Stomach (tissue), 9 donors: Measurements from ENCODE around the gene UMAD1. TPM values are rescaled to one million over a fixed set of nuclear protein-coding genes. Genes with fewer than 3 reads are reported as not detected.

ENCODE experiments used
- DNase-seq, 2 donors: peaks; one replicate each; pipeline versions ENCODE4 v3.0.0 to v3.0.0-alpha.2; 2013 to 2019
- H3K27ac ChIP-seq, 5 donors: fragments of 200-600 bp in 4 of 5; sonication (generic) in 4 of 5; one replicate each; pipeline ENCODE4 v1.5.1; 2013 to 2019; ENCODE audit warnings: mild to moderate bottlenecking in 1 of 5, moderate library complexity in 1 of 5
- H3K27me3 ChIP-seq, 3 donors: fragments of 200-600 bp; sonication (generic); one replicate each; pipeline ENCODE4 v1.5.1; 2017 to 2019; ENCODE audit warnings: mixed run types in 1 of 3
- H3K36me3 ChIP-seq, 4 donors: fragments of 200-600 bp; sonication (generic); 1 replicate in 3 of 4; 2 replicates in 1 of 4; pipeline ENCODE4 v1.5.1; 2016 to 2019
- H3K4me1 ChIP-seq, 4 donors: fragments of 200-600 bp; sonication (generic); one replicate each; pipeline ENCODE4 v1.5.1; 2016 to 2019
- H3K4me3 ChIP-seq, 4 donors: fragments of 200-600 bp; sonication (generic) in 3 of 4; one replicate each; pipeline ENCODE4 v1.5.1; 2016 to 2019; ENCODE audit warnings: mild to moderate bottlenecking in 1 of 4
- H3K9me3 ChIP-seq, 4 donors: fragments of 200-600 bp; sonication (generic); one replicate each; pipeline ENCODE4 v1.5.1; 2016 to 2019
- EP300 ChIP-seq: sonication (generic); formaldehyde crosslinking; IDR thresholded peaks from one replicate; pipeline ENCODE4 v1.6.1; 2017; ENCODE audit warnings: antibody characterized with exemption
- POLR2A ChIP-seq, 4 donors: fragments of 450-650 bp; IDR thresholded peaks; one replicate each; pipeline ENCODE4 v1.6.1; 2016; ENCODE audit warnings: antibody characterized with exemption in 4 of 4, control low read depth in 2 of 4, mild to moderate bottlenecking in 1 of 4, moderate library complexity in 1 of 4
- POLR2AphosphoS5 ChIP-seq, 3 donors: sonication (generic); formaldehyde crosslinking; IDR thresholded peaks; one replicate each; pipeline ENCODE4 v1.6.1; 2016; ENCODE audit warnings: antibody characterized with exemption in 3 of 3
- WGBS, 5 donors: extraction: QIAGEN DNeasy Blood & Tissue Kit in 3 of 5; methylation state at CpG; one replicate each; pipeline versions ENCODE4 v1.1.5 to v1.1.7; 2013 to 2018; 5-methylcytosine and 5-hydroxymethylcytosine counted together
- intact Hi-C: fragments of 100-400 bp; cut with DNase I; formaldehyde crosslinking; loops from one replicate; pipeline ENCODE4 v1.15.1; 2023; ENCODE audit warnings: low total_unique reads
- polyA plus RNA-seq, 3 donors: library from polyadenylated mRNA; stranded (reverse); fragments of 200-250 nt; gene quantifications; one replicate each; pipeline ENCODE4 v1.2.3, GENCODE V29; 2013
- total RNA-seq, 5 donors: library from RNA; depleted of rRNA; stranded (reverse); fragments of >200 nt; gene quantifications; one replicate each; pipeline versions ENCODE4 v1.1.0 to v1.2.3, GENCODE V29; 2014 to 2016
- TF ChIP-seq, protein P1 (sequence below), 7 experiments: fragments of 450-650 bp in 4 of 7; fragments of 200-600 bp in 3 of 7; sonication (generic) in 3 of 7; IDR thresholded peaks; one replicate each; pipeline ENCODE4 v1.5.1; 2016 to 2019; ENCODE audit warnings: antibody characterized with exemption in 7 of 7, control low read depth in 2 of 7, mild to moderate bottlenecking in 1 of 7
- donor health status: healthy with polysubstance abuse.
- donor health status: Bipolar disorder and iron deficiency.
- donor health status: healthy.

Gene UMAD1
- total and polyA plus RNA-seq, 8 donors, result 7.8 to 175 (median 30.1) TPM

GRCh38 chr7:7808626-7809025, 168.1 kb downstream of the UMAD1 start:
- WGBS, 5 donors, result 91 to 98% (median 96%) methylated on average over 1 of the region's 1 CpG
- Histone ChIP-seq H3K36me3 (peaks cover 0 to 9% (median 1%) of the 10 kb centered on the region in 4 donors), H3K27me3 (no peaks in the 10 kb centered on the region), H3K27ac (no peak overlapping the region), H3K4me3 (no peak overlapping the region), H3K9me3 (no peaks in the 10 kb centered on the region), H3K4me1 (peaks cover 0 to 6% (median 3%) of the 10 kb centered on the region in 4 donors)
- no peak for DNase-seq
- no peak for TF ChIP-seq EP300
- TF ChIP-seq, protein P1, sequence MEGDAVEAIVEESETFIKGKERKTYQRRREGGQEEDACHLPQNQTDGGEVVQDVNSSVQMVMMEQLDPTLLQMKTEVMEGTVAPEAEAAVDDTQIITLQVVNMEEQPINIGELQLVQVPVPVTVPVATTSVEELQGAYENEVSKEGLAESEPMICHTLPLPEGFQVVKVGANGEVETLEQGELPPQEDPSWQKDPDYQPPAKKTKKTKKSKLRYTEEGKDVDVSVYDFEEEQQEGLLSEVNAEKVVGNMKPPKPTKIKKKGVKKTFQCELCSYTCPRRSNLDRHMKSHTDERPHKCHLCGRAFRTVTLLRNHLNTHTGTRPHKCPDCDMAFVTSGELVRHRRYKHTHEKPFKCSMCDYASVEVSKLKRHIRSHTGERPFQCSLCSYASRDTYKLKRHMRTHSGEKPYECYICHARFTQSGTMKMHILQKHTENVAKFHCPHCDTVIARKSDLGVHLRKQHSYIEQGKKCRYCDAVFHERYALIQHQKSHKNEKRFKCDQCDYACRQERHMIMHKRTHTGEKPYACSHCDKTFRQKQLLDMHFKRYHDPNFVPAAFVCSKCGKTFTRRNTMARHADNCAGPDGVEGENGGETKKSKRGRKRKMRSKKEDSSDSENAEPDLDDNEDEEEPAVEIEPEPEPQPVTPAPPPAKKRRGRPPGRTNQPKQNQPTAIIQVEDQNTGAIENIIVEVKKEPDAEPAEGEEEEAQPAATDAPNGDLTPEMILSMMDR (IDR thresholded peaks at IDR 0.05), result no peak
- TF ChIP-seq POLR2AphosphoS5 (IDR thresholded peaks at IDR 0.05), result no peak
- no peak for TF ChIP-seq POLR2A (IDR thresholded peaks at IDR 0.05)
- intact Hi-C loops, result no loop called here

GRCh38 chr7:7810380-7810779, 169.8 kb downstream of the UMAD1 start:
- peaks cover 0 to 6% (median 3%) of the 10 kb centered on the region in 4 donors for H3K4me1 ChIP-seq
- intact Hi-C loops, result no loop called here
- no peak for TF ChIP-seq POLR2AphosphoS5 (IDR thresholded peaks at IDR 0.05)
- no peak for TF ChIP-seq POLR2A (IDR thresholded peaks at IDR 0.05)
- TF ChIP-seq, protein P1 (IDR thresholded peaks at IDR 0.05), result no peak
- no peak for TF ChIP-seq EP300
- peaks cover 0 to 3% (median 0%) of the 10 kb centered on the region in 4 donors for H3K36me3 ChIP-seq
- H3K4me3 ChIP-seq, result no peak overlapping the region
- no peaks in the 10 kb centered on the region for H3K9me3 ChIP-seq
- WGBS, 5 donors, result 94 to 100% (median 95%) methylated on average over 1 of the region's 1 CpG
- DNase-seq, result no peak
- H3K27ac ChIP-seq, result no peak overlapping the region
- H3K27me3 ChIP-seq, result no peaks in the 10 kb centered on the region

DNA sequence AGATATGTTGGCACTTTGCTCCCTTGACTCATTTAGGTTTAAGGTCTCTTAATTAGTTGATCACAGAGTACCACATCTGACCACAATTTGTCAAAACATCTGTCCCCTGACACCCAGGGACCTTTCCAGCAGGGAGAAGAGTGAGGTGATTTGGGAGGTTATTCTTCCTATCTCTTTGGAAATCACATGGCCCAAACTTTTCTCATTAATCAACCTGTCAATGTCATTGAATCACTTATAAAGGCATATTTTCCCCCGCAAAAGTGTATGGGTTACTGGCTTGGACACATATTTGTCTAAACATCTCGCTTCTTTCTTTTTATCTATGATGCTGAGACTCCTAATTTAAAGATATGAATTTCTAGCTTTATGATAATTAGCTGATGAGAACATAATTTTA, 170.3 kb downstream of the UMAD1 start:
- H3K4me1 ChIP-seq, result peaks cover 0 to 6% (median 5%) of the 10 kb centered on the region in 4 donors
- no peaks in the 10 kb centered on the region for H3K9me3 ChIP-seq
- peaks cover 0 to 3% (median 0%) of the 10 kb centered on the region in 4 donors for H3K36me3 ChIP-seq
- no peak overlapping the region for H3K4me3 ChIP-seq
- H3K27me3 ChIP-seq, result no peaks in the 10 kb centered on the region
- WGBS, 5 donors, result 93 to 99% (median 96%) methylated on average over 2 of the region's 2 CpGs
- intact Hi-C loops, result no loop called here
- no peak overlapping the region for H3K27ac ChIP-seq
- TF ChIP-seq POLR2A (IDR thresholded peaks at IDR 0.05) (no peak), EP300 (no peak), POLR2AphosphoS5 (IDR thresholded peaks at IDR 0.05) (no peak)
- TF ChIP-seq, protein P1 (IDR thresholded peaks at IDR 0.05), result no peak
- DNase-seq, result no peak

DNA sequence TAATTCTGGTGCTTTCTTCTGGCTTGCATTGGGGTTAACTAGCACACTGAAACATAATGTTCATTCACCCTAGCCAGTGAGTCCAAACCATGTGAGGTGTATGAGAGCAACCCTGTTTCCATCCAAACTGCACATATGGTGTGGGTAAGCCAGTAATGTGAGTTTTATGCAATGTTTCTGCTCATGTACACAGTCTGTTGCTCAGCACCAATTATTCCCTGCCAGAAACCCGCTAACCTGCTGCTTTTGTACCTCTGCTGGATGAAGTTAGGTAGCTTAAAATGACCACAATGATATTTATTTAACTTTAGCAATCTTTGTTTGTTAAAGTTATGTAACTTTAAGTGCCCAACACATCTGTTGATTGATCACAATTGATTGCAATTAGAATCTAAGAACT, 171.6 kb downstream of the UMAD1 start:
- WGBS, 5 donors, result 31 to 62% (median 50%) methylated on average over 1 of the region's 1 CpG
- no peak overlapping the region for H3K4me3 ChIP-seq
- H3K36me3 ChIP-seq, result peaks cover 0 to 3% (median 0%) of the 10 kb centered on the region in 4 donors
- peaks cover 0 to 16% (median 6%) of the 10 kb centered on the region in 4 donors for H3K4me1 ChIP-seq
- H3K27ac ChIP-seq, result no peak overlapping the region
- TF ChIP-seq, protein P1 (IDR thresholded peaks at IDR 0.05), result no peak
- TF ChIP-seq EP300, result no peak
- DNase-seq, result peak in 1 of 2 donors; percentile 60
- intact Hi-C loops, result no loop called here
- H3K9me3 ChIP-seq, result no peaks in the 10 kb centered on the region
- no peaks in the 10 kb centered on the region for H3K27me3 ChIP-seq
